Ovary (tissue), 9 donors: ENCODE results near the gene RRAD. TPM values are rescaled to one million over a fixed set of nuclear protein-coding genes. Genes with fewer than 3 reads are reported as not detected.

Experiments
- DNase-seq, 5 donors: peaks; one replicate each; pipeline ENCODE4 v3.0.0-alpha.2; 2019 to 2020
- H3K27ac ChIP-seq, 2 donors: fragments of 200-600 bp; one replicate each; pipeline versions ENCODE4 v1.5.1 to v1.8.0; 2019 to 2022
- H3K27me3 ChIP-seq: fragments of 200-600 bp; one replicate; pipeline ENCODE4 v1.8.0; 2022
- H3K36me3 ChIP-seq: fragments of 200-600 bp; sonication (generic); one replicate; pipeline ENCODE4 v1.5.1; 2019
- H3K4me1 ChIP-seq: one replicate; pipeline ENCODE4 v1.8.1; 2013; ENCODE audit warnings: mild to moderate bottlenecking, moderate library complexity; ENCODE audit not compliant: insufficient read depth
- H3K4me3 ChIP-seq: fragments of 200-600 bp; sonication (generic); one replicate; pipeline ENCODE4 v1.5.1; 2017
- H3K9me3 ChIP-seq, 2 donors: fragments of 200-600 bp in 1 of 2; sonication (generic) in 1 of 2; one replicate each; pipeline versions ENCODE4 v1.5.1 to v1.8.1; 2013 to 2019; ENCODE audit warnings: mild to moderate bottlenecking in 1 of 2, moderate library complexity in 1 of 2
- EP300 ChIP-seq: sonication (generic); formaldehyde crosslinking; IDR thresholded peaks from one replicate; pipeline ENCODE4 v1.6.1; 2017; ENCODE audit warnings: antibody characterized with exemption
- POLR2A ChIP-seq: fragments of 450-650 bp; IDR thresholded peaks from one replicate; pipeline ENCODE4 v1.6.1; 2017; ENCODE audit warnings: antibody characterized with exemption, mild to moderate bottlenecking, moderate library complexity
- WGBS, 3 donors: extraction: QIAGEN DNeasy Blood & Tissue Kit in 1 of 3; methylation state at CpG; one replicate each; pipeline versions ENCODE4 v1.1.5 to v1.1.7; 2013 to 2017; 5-methylcytosine and 5-hydroxymethylcytosine counted together
- intact Hi-C, 4 donors: fragments of 100-400 bp; cut with DNase I; formaldehyde crosslinking; loops; one replicate each; pipeline versions ENCODE4 v1.11.0 to v1.15.1; 2022 to 2023
- polyA plus RNA-seq, 2 donors: library from polyadenylated mRNA; stranded (reverse); fragments of 200-250 nt in 1 of 2; fragments of 350-450 nt in 1 of 2; fragmentation: Illumina TruSeq in 1 of 2; extraction: RNeasy Lipid Tissue Mini Kit (QIAGEN cat#74804) in 1 of 2; gene quantifications; one replicate each; pipeline ENCODE4 v1.2.3, GENCODE V29; 2013 to 2014
- total RNA-seq, 7 donors: library from RNA; depleted of rRNA in 2 of 7; stranded (reverse); fragments of >200 nt in 2 of 7; fragmentation: NEBNext Ultra II Directional in 3 of 7; extraction: Animal tissue kit (Norgen Biotek cat#: 25700) in 3 of 7; gene quantifications; one replicate each; pipeline versions ENCODE4 v1.1.0 to v1.2.4, GENCODE V29; 2016 to 2023
- TF ChIP-seq, protein P1 (sequence below), 3 donors: fragments of 450-650 bp in 2 of 3; fragments of 200-600 bp in 1 of 3; IDR thresholded peaks; one replicate each; pipeline versions ENCODE4 v1.5.1 to v1.8.0; 2016 to 2022; ENCODE audit warnings: antibody characterized with exemption in 3 of 3, mild to moderate bottlenecking in 1 of 3
- donor health status: DM: no; HTN: no; CAD: no; lungs with moderate emphysema.
- donor health status: DM: no; HTN: no; CAD: no.
- donor health status: Bipolar disorder and iron deficiency.
- donor health status: DM: yes; HTN: yes; CAD: no.
- donor health status: DM: no; HTN: no; CAD: no.
- donor health status: DM: yes; HTN: yes; CAD: no.

The RRAD gene
- total and polyA plus RNA-seq, 9 donors = 2.3 to 43.1 (median 12.1) TPM

DNA sequence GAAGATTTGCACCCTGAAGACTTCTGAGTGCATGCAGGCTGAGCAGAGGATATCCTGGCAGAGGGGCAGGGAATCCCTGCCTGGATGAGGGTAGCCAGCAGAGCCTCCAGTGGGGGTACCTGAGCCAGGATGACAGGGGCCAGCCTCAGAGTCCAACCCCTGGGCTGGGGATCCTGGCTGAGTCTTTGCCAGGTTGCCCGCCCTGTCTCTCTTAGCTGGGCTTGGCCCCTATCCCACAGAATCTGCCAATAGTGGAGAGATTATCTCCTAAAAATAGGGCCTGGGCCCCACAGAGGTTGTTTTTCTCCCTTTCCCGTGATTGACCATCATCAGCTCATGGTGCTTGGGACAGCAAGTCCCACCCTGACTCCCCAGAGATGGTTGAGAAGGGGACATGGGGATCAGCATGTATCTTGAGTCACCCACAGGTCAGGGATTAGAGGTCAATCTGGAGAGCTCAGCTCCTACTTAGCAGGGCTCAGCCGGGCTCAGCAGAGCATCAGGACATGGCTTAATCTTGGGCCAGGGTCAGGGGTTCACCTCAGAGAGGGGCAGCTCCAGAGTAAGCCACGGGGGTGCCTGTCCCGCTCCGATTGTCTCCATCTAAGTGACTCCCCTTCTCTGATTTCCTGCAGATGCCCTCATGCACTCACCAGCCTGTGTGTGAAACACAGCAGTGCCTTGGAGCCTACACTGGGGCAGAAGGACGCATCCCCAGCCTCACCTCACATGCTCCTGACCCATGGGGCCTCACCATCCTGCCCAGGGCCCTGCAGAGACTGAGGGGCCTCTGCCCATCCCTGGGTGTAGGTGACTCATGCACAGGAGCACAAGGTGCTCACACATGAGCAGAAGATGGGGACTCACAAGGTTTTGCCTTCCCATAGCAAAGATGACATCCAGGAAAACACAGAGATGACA lies 18.2 kb downstream of the RRAD start:
- intact Hi-C loops = no loop called here
- 66 to 78% (median 78%) methylated on average over 7 of the region's 7 CpGs for WGBS, 3 donors

DNA sequence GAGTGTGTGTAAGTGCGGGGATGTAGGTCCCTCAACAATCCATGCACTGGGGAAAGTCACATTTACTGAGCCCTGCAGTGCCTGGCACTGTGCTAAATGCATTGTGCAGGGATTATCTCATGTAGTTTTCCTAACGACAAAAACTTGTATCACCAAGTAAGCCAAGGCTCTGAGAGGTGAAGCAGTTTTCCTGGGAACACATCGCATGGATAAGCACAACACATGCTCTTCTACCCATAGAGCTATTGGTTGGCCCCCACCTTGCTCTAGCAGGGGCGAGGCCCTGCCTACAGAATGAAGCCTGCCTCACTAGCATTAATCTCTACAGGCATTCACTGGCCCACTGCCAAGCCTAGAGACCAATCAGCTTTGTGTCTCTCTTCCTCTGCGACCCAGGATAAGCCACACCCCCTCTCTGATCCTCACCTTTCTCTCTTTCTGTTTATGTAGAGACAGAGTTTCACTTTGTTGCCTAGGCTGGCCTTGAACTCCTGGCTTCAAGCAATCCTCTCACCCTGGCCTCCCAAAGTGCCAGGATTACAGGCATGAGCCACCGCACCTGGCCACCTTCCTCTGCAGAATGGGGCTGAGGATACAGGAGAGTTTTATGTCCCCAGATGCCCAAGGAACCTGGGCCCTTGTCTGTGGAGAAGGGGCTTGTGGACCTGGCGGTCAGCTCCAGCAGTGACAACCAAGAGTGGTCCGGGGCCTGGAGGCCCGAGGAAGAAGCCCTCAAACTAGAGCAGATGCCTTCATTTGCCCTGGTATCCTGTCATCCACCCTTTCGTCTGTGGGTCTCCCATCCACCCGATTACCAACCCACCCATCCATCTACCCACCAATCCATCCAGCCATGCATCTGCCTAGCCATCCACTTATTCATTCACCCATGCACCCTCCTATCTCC lies 19.4 kb downstream of the RRAD start:
- H3K27ac ChIP-seq = peak overlapping the region in 1 of 2 donors; percentile 16
- no peak for TF ChIP-seq EP300
- TF ChIP-seq POLR2A = no peak
- TF ChIP-seq, protein P1, sequence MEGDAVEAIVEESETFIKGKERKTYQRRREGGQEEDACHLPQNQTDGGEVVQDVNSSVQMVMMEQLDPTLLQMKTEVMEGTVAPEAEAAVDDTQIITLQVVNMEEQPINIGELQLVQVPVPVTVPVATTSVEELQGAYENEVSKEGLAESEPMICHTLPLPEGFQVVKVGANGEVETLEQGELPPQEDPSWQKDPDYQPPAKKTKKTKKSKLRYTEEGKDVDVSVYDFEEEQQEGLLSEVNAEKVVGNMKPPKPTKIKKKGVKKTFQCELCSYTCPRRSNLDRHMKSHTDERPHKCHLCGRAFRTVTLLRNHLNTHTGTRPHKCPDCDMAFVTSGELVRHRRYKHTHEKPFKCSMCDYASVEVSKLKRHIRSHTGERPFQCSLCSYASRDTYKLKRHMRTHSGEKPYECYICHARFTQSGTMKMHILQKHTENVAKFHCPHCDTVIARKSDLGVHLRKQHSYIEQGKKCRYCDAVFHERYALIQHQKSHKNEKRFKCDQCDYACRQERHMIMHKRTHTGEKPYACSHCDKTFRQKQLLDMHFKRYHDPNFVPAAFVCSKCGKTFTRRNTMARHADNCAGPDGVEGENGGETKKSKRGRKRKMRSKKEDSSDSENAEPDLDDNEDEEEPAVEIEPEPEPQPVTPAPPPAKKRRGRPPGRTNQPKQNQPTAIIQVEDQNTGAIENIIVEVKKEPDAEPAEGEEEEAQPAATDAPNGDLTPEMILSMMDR (IDR thresholded peaks at IDR 0.05) = no peak
- DNase-seq = peak in 3 of 5 donors; percentile 68 to 77 (median 68)
- WGBS, 3 donors = 62 to 67% (median 64%) methylated on average over 11 of the region's 11 CpGs
- intact Hi-C loops = no loop called here
- H3K9me3 ChIP-seq = no peaks in the 10 kb centered on the region
- no peaks in the 10 kb centered on the region for H3K36me3 ChIP-seq
- H3K4me1 ChIP-seq = peaks cover 27% of the 10 kb centered on the region
- H3K27me3 ChIP-seq = no peaks in the 10 kb centered on the region
- no peak overlapping the region for H3K4me3 ChIP-seq

More for the DNA sequence above, 18.2 kb downstream of the RRAD start:
- H3K27ac ChIP-seq = no peak overlapping the region
- no peak overlapping the region for H3K4me3 ChIP-seq
- DNase-seq = no peak
- H3K27me3 ChIP-seq = no peaks in the 10 kb centered on the region
- H3K4me1 ChIP-seq = peaks cover 20% of the 10 kb centered on the region
- H3K9me3 ChIP-seq = no peaks in the 10 kb centered on the region
- TF ChIP-seq POLR2A (no peak), EP300 (no peak)
- TF ChIP-seq, protein P1 (IDR thresholded peaks at IDR 0.05) = no peak
- H3K36me3 ChIP-seq = no peaks in the 10 kb centered on the region

DNA sequence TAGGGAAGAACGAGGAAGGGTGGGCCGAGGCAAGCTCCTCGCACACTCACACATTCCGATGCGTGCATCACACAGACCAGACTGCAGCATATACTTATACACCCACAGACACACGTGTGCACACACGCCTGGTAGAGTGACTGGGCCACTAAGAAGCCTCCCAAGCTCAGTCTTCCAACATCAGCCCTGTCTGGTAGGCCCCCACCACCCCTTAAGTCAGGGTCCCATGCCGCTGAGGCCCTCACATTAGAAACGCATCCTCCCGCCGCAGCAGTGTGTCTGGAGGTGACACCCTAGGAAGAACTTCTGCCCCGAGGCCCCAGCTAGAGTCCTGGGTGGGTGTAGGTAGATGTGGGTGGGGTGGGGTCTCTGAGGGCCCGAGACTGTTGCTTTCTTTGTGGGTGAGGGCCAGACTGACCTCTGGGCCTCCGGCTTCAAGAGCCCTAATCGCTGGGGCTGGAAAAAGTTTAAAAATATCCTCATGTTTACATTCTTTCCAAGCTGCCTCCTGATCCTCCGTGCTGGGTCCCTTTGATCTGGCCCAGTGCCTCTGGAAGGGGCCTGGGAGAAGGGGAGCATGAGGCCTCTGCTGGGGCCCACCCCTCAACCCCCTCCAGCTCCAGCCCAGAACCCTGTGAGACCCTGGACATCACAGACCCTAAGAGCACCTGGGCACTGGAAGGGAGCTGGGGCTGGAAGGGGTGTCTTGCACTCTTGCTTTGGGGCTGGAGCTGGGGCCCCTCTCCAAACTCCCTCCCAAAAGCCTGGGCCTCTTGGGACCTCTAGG lies 20.3 kb downstream of the RRAD start:
- TF ChIP-seq EP300 (no peak), POLR2A (no peak)
- TF ChIP-seq, protein P1 (IDR thresholded peaks at IDR 0.05) = no peak
- intact Hi-C loops = no loop called here
- Histone ChIP-seq H3K36me3 (no peaks in the 10 kb centered on the region), H3K27ac (peak overlapping the region in 1 of 2 donors; percentile 57), H3K9me3 (no peaks in the 10 kb centered on the region), H3K27me3 (no peaks in the 10 kb centered on the region), H3K4me1 (peaks cover 34% of the 10 kb centered on the region), H3K4me3 (no peak overlapping the region)
- 18 to 34% (median 23%) methylated on average over 10 to 16 of the region's 16 CpGs for WGBS, 3 donors
- DNase-seq = peak in 3 of 5 donors; percentile 60 to 73 (median 68)

DNA sequence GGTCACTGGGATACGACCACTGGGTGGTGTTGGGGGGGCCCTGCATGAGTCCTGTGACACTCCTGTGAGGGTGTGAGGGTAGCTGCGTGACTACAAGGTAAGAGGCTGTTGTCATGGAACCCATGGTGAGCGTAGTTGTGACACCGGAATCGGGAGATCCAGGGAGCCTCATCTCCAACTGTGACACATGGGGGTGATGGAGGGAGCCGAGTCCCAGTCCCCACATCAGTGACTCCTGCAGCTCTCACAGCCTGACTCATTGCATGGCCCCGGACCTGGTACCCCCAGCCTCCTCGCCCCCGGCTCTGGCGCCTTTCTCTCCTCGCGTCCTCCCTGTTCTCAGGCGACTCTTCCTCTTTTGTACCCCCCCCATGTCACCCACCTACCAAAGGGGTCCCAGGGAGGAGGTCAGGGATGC lies 20.9 kb downstream of the RRAD start:
- Histone ChIP-seq H3K9me3 (no peaks in the 10 kb centered on the region), H3K27me3 (no peaks in the 10 kb centered on the region), H3K4me1 (peaks cover 36% of the 10 kb centered on the region), H3K36me3 (no peaks in the 10 kb centered on the region), H3K27ac (peak overlapping the region in 1 of 2 donors; percentile 57), H3K4me3 (no peak overlapping the region)
- no peak for TF ChIP-seq EP300
- no peak for TF ChIP-seq POLR2A
- TF ChIP-seq, protein P1 (IDR thresholded peaks at IDR 0.05) = no peak
- intact Hi-C loops = no loop called here
- WGBS, 3 donors = 83 to 87% (median 87%) methylated on average over 13 of the region's 13 CpGs
- no peak for DNase-seq
